Measurements from ENCODE around the gene MAN2B2. TPM values are rescaled to one million over a fixed set of nuclear protein-coding genes. Genes with fewer than 3 reads are reported as not detected.

Gene MAN2B2
- total RNA-seq, 1 donor from 2014 or later, result 32.2 TPM

DNA sequence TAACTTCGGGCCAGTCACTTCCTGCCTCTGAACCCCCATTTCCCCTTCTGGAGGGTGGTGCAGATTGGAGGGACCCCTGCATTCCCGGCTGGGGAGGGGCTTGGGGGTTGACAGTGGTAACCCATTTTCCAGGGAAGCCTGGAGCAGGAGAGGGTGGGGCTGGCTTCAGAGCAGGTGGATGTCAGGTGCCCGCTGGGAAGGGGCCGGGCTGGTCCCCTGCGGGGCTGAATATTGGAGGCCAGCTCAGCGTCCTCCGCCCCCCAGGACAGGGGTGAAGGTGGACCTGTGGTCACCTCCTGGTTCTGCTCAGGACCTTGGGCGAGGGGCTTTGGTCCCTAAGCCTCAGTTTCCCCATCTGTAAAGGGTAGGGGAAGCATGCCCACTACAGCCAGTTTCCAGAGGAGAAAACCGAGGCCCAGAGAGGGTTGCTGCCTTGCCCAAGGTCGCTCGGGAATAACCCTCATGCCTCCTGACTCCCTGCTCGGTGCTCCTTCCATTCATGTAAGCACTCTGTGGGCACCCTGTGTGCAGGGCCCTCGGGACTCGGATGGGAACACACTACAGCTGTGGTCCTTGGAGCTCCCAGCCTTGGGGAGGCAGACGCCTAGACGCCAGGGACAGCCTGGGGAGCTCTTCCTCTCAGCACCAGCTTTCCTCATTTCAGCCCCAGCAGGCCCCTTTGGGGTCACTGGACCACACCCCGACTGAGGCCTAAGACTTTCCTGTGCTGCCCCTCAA lies 683 bp downstream of the MAN2B2 start:
- H3K27me3 ChIP-seq (ENCODE audit: insufficient read depth, low read length), result peaks cover 3% of the 10 kb centered on the region
- no peak for FAIRE-seq
- H3K27ac ChIP-seq (ENCODE audit: low read depth, low read length), result no peak overlapping the region
- peaks cover 14% of the 10 kb centered on the region for H3K9me3 Mint-ChIP-seq (ENCODE audit: unreplicated experiment)
- H2AFZ ChIP-seq (ENCODE audit: low read depth, low read length), result peak overlapping the region; percentile 95
- no peaks in the 10 kb centered on the region for H3K4me1 Mint-ChIP-seq (ENCODE audit: low read depth, unreplicated experiment)
- peaks cover 12% of the 10 kb centered on the region for H3K27me3 Mint-ChIP-seq (ENCODE audit: low read depth, unreplicated experiment)
- H3K4me1 ChIP-seq (ENCODE audit: insufficient read depth, low read length), result peaks cover 12% of the 10 kb centered on the region
- H4K20me1 ChIP-seq (ENCODE audit: insufficient read depth, low read length), result no peaks in the 10 kb centered on the region
- peak overlapping the region; percentile 84 for H3K4me3 ChIP-seq (ENCODE audit: insufficient read depth, low read depth, low read length)
- H3K4me3 Mint-ChIP-seq (ENCODE audit: unreplicated experiment), result peak overlapping the region; percentile 80
- peak overlapping the region; percentile 87 for H3K9ac ChIP-seq (ENCODE audit: low read length)
- no peaks in the 10 kb centered on the region for H3K9me3 ChIP-seq (ENCODE audit: insufficient read depth, low read depth, low read length)
- peaks cover 11% of the 10 kb centered on the region for H3K36me3 ChIP-seq (ENCODE audit: insufficient read depth, low read length)
- H3K79me2 ChIP-seq (ENCODE audit: insufficient read depth, low read length), result peaks cover 5% of the 10 kb centered on the region
- peaks cover 19% of the 10 kb centered on the region for H3K36me3 Mint-ChIP-seq (ENCODE audit: low read depth, unreplicated experiment)
- H3K27ac Mint-ChIP-seq (ENCODE audit: unreplicated experiment), result no peak overlapping the region
- TF ChIP-seq CTCF (IDR thresholded peaks at IDR 0.05; ENCODE audit: insufficient read depth, low read depth, low read length) (no peak), EZH2 (IDR thresholded peaks at IDR 0.05; ENCODE audit: insufficient read depth, low read length) (no peak)
- DNase-seq (ENCODE audit: low read depth), result no peak
- peak overlapping the region; percentile 100 for H3K4me2 ChIP-seq (ENCODE audit: low read length)

DNA sequence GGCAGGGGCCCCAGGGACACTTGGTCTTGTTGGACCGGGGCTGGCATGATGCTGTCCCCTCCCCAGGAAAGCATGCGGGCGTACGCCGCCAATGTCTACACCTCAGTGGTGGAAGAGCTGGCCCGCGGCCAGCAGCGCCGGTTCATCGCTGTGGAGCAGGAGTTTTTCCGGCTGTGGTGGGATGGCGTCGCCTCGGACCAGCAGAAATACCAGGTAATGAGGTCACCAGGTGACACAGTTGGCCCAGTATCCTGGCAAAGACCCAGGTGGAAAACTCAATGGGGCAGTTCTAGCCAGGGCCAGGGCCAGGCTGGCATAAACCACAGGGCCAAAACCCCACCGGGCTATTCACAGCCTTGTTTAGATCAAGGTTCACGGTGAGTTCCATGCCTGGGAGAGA lies 1.5 kb downstream of the MAN2B2 start:
- TF ChIP-seq EZH2 (IDR thresholded peaks at IDR 0.05; ENCODE audit: insufficient read depth, low read length) (no peak), CTCF (IDR thresholded peaks at IDR 0.05; ENCODE audit: insufficient read depth, low read depth, low read length) (no peak)
- Histone ChIP-seq H3K27ac (ENCODE audit: low read depth, low read length) (no peak overlapping the region), H3K9ac (ENCODE audit: low read length) (no peak overlapping the region), H4K20me1 (ENCODE audit: insufficient read depth, low read length) (no peaks in the 10 kb centered on the region), H2AFZ (ENCODE audit: low read depth, low read length) (no peak overlapping the region), H3K4me1 (ENCODE audit: insufficient read depth, low read length) (peaks cover 12% of the 10 kb centered on the region), H3K4me2 (ENCODE audit: low read length) (no peak overlapping the region), H3K79me2 (ENCODE audit: insufficient read depth, low read length) (peaks cover 5% of the 10 kb centered on the region), H3K36me3 (ENCODE audit: insufficient read depth, low read length) (peaks cover 11% of the 10 kb centered on the region), H3K27me3 (ENCODE audit: insufficient read depth, low read length) (peaks cover 3% of the 10 kb centered on the region), H3K4me3 (ENCODE audit: insufficient read depth, low read depth, low read length) (no peak overlapping the region), H3K9me3 (ENCODE audit: insufficient read depth, low read depth, low read length) (no peaks in the 10 kb centered on the region)
- FAIRE-seq (no peak), DNase-seq (ENCODE audit: low read depth) (no peak)
- Mint-ChIP-seq H3K4me3 (ENCODE audit: unreplicated experiment) (peak overlapping the region; percentile 40), H3K27ac (ENCODE audit: unreplicated experiment) (no peak overlapping the region), H3K27me3 (ENCODE audit: low read depth, unreplicated experiment) (peaks cover 12% of the 10 kb centered on the region), H3K9me3 (ENCODE audit: unreplicated experiment) (peaks cover 8% of the 10 kb centered on the region), H3K4me1 (ENCODE audit: low read depth, unreplicated experiment) (no peaks in the 10 kb centered on the region), H3K36me3 (ENCODE audit: low read depth, unreplicated experiment) (peaks cover 23% of the 10 kb centered on the region)

- peaks cover 8% of the 10 kb centered on the region for H3K27me3 Mint-ChIP-seq (ENCODE audit: low read depth, unreplicated experiment)
- Histone ChIP-seq H4K20me1 (ENCODE audit: insufficient read depth, low read length) (no peaks in the 10 kb centered on the region), H3K4me3 (ENCODE audit: insufficient read depth, low read depth, low read length) (no peak overlapping the region), H2AFZ (ENCODE audit: low read depth, low read length) (no peak overlapping the region), H3K27ac (ENCODE audit: low read depth, low read length) (no peak overlapping the region), H3K36me3 (ENCODE audit: insufficient read depth, low read length) (peaks cover 11% of the 10 kb centered on the region), H3K4me2 (ENCODE audit: low read length) (no peak overlapping the region), H3K9me3 (ENCODE audit: insufficient read depth, low read depth, low read length) (no peaks in the 10 kb centered on the region), H3K9ac (ENCODE audit: low read length) (no peak overlapping the region), H3K79me2 (ENCODE audit: insufficient read depth, low read length) (peaks cover 5% of the 10 kb centered on the region), H3K4me1 (ENCODE audit: insufficient read depth, low read length) (peaks cover 12% of the 10 kb centered on the region), H3K27me3 (ENCODE audit: insufficient read depth, low read length) (peaks cover 3% of the 10 kb centered on the region)
- DNase-seq (ENCODE audit: low read depth) (no peak), FAIRE-seq (no peak)
- no peaks in the 10 kb centered on the region for H3K4me1 Mint-ChIP-seq (ENCODE audit: low read depth, unreplicated experiment)
- H3K9me3 Mint-ChIP-seq (ENCODE audit: unreplicated experiment), result peaks cover 4% of the 10 kb centered on the region
- H3K4me3 Mint-ChIP-seq (ENCODE audit: unreplicated experiment), result peak overlapping the region; percentile 40
- H3K27ac Mint-ChIP-seq (ENCODE audit: unreplicated experiment), result no peak overlapping the region
- TF ChIP-seq EZH2 (IDR thresholded peaks at IDR 0.05; ENCODE audit: insufficient read depth, low read length) (no peak), CTCF (IDR thresholded peaks at IDR 0.05; ENCODE audit: insufficient read depth, low read depth, low read length) (no peak)
- H3K36me3 Mint-ChIP-seq (ENCODE audit: low read depth, unreplicated experiment), result peaks cover 23% of the 10 kb centered on the region
These were observed 1.9 kb downstream of the MAN2B2 start for GRCh38 chr4:6576932-6577331.

Measured in astrocyte (in vitro differentiated cells and primary cell).